Measurements from ENCODE around the gene AK3. TPM values are rescaled to one million over a fixed set of nuclear protein-coding genes. Genes with fewer than 3 reads are reported as not detected.
A peak's percentile ranks its signal among the peaks of the same experiment; 100 is the strongest.

AK3 gene
- total and polyA plus RNA-seq, 10 of the 15 experiments (the other 5 are each of a cell fraction or from before 2014, with no cell fraction given) = 14.2 to 86.6 (median 43.9) TPM

- intact Hi-C loops (cut with micrococcal nuclease; ENCODE audit: unreplicated experiment) (loop anchor here (10.0 kb wide), 1 partner anchor 781 kb away; no protein-coding TSS in a partner anchor), in situ Hi-C loops (cut with MboI) (no loop called here)
- Histone ChIP-seq H3K4me1 (ENCODE audit: control insufficient read depth, insufficient read depth, low read length) (peaks cover 21% of the 10 kb centered on the region), H3K9ac (ENCODE audit: control insufficient read depth, insufficient read depth, low read length) (no peak overlapping the region), H2AFZ (ENCODE audit: control insufficient read depth, low read depth, low read length) (no peak overlapping the region), H3K27ac (ENCODE audit: control insufficient read depth, insufficient read depth) (no peak overlapping the region), H3K36me3 (ENCODE audit: control insufficient read depth in 2 of 2, insufficient read depth in 2 of 2, low read length in 1 of 2) (no peaks in the 10 kb centered on the region), H3K4me3 (0 out of 2 replicates have a peak overlapping the region, but pooled peaks have one; percentile 5), H3K27me3 (replicated peaks in 1 of 2; ENCODE audit: control insufficient read depth in 2 of 2, insufficient read depth in 2 of 2, low read length in 1 of 2) (no peaks in the 10 kb centered on the region), H3K79me2 (ENCODE audit: control insufficient read depth, insufficient read depth, low read length) (peaks cover 5% of the 10 kb centered on the region), H4K20me1 (ENCODE audit: control insufficient read depth, insufficient read depth) (no peaks in the 10 kb centered on the region; the same call in 1 of the 2 replicates), H3K9me3 (replicated peaks; ENCODE audit: control insufficient read depth, insufficient read depth, low read length) (no peaks in the 10 kb centered on the region), H3K4me2 (ENCODE audit: control insufficient read depth, insufficient read depth) (peak overlapping the region; percentile 89)
- ChIA-PET SMC1A (ENCODE audit: uncharacterized antibody, unreplicated experiment) (interaction anchor here (1.4 to 2.1 kb wide), 3 partner anchors 20 to 115 kb away, joined by 3 to 6 read pairs (median 4); partner anchors contain the start of gene AK3), POLR2A (interaction anchor here (1.6 kb wide), 1 partner anchor 8 kb away, joined by 4 read pairs; no protein-coding TSS in a partner anchor), CTCF (interaction anchor here (0.6 to 3.5 kb wide), 5 partner anchors 17 to 85 kb away, joined by 3 to 14 read pairs (median 4); partner anchors contain the start of gene AK3), RAD21 (ENCODE audit: unreplicated experiment) (interaction anchor here (0.8 kb wide), 1 partner anchor 77 kb away, joined by 3 read pairs; the partner anchor contains the start of gene AK3)
- TSS peak; percentile 70 for BruUV-seq (replicated peaks)
- FAIRE-seq (no peak), ATAC-seq (no peak), DNase-seq (ENCODE audit: low read depth, low spot score) (no peak)
- peak; percentile 31; the same call in 1 of the 2 replicates for TF ChIP-seq RUNX3 (IDR thresholded peaks at IDR 0.05; ENCODE audit: low read length)
- TF ChIP-seq RCOR1 (conservative IDR thresholded peaks at IDR 0.05; ENCODE audit: low read depth, low read length) = no peak
- TF ChIP-seq CBFB (IDR thresholded peaks at IDR 0.05; ENCODE audit: low read depth) = no peak
- no peak for TF ChIP-seq CREM (IDR thresholded peaks at IDR 0.05; ENCODE audit: low read depth)
- TF ChIP-seq DPF2 (IDR thresholded peaks at IDR 0.05) = no peak
- TF ChIP-seq IKZF1 (conservative IDR thresholded peaks at IDR 0.05) = 0 out of 2 replicates have a peak, but pooled peaks have one; percentile 16
- peak; percentile 20 to 29; a peak in 1 of 4 replicates for TF ChIP-seq IKZF2 (IDR thresholded peaks at IDR 0.05)
- 78% methylated on average over 3 of the region's 3 CpGs for WGBS (ENCODE audit: insufficient coverage, insufficient replicate concordance, low lambda C conversion rate, missing lambda C conversion rate)
Measured at GRCh38 chr9:4663956-4664355, 77.0 kb downstream of the AK3 start.
